Endodermal cell (in vitro differentiated cells): ENCODE data around the gene COA6. TPM values are rescaled to one million over a fixed set of nuclear protein-coding genes. Genes with fewer than 3 reads are reported as not detected.

Experiments used
- DNase-seq: peaks from one replicate; pipeline ENCODE4 v3.0.0-alpha.2; 2017
- H3K27ac ChIP-seq: 2 replicates; pipeline ENCODE4 v1.5.1; 2013; ENCODE audit warnings: mild to moderate bottlenecking, low read depth, low read length, moderate library complexity
- H3K27me3 ChIP-seq: 2 replicates; pipeline ENCODE4 v1.6.1; 2013; ENCODE audit warnings: mild to moderate bottlenecking, low read length, moderate library complexity; ENCODE audit not compliant: insufficient read depth, control insufficient read depth, poor library complexity, severe bottlenecking
- H3K36me3 ChIP-seq: 2 replicates; pipeline ENCODE4 v1.7.0; 2013; ENCODE audit warnings: mild to moderate bottlenecking, low read length, moderate library complexity; ENCODE audit not compliant: control insufficient read depth, insufficient read depth
- H3K4me1 ChIP-seq: one replicate; pipeline ENCODE4 v1.7.0; 2013; ENCODE audit warnings: low read length; ENCODE audit not compliant: control insufficient read depth, insufficient read depth
- H3K4me3 ChIP-seq: 2 replicates; pipeline ENCODE4 v1.5.1; 2013; ENCODE audit warnings: mild to moderate bottlenecking, low read length, moderate library complexity
- H3K9ac ChIP-seq: 2 replicates; pipeline ENCODE4 v1.6.1; 2013; ENCODE audit warnings: mild to moderate bottlenecking, low read length, moderate library complexity; ENCODE audit not compliant: poor library complexity, severe bottlenecking; ENCODE audit errors: extremely low read depth
- H3K9me3 ChIP-seq: 2 replicates; pipeline ENCODE4 v1.6.1; 2013; ENCODE audit warnings: mild to moderate bottlenecking, low read length, moderate library complexity; ENCODE audit not compliant: control insufficient read depth
- H3K27ac Mint-ChIP-seq: 2 replicates; pipeline ENCODE4 v1.8.0; 2020; ENCODE audit warnings: mixed read lengths
- H3K27me3 Mint-ChIP-seq: 2 replicates; pipeline ENCODE4 v1.8.0; 2021; ENCODE audit warnings: mild to moderate bottlenecking, mixed read lengths; ENCODE audit not compliant: insufficient read depth
- H3K36me3 Mint-ChIP-seq: 2 replicates; pipeline ENCODE4 v1.8.0; 2020; ENCODE audit warnings: low read depth, mixed read lengths
- H3K4me1 Mint-ChIP-seq: 2 replicates; pipeline ENCODE4 v1.8.0; 2020; ENCODE audit warnings: mixed read lengths
- H3K4me3 Mint-ChIP-seq: 2 replicates; pipeline ENCODE4 v1.8.0; 2020; ENCODE audit warnings: mild to moderate bottlenecking, moderate library complexity, mixed read lengths
- H3K9me3 Mint-ChIP-seq: 2 replicates; pipeline ENCODE4 v1.8.0; 2020; ENCODE audit warnings: mild to moderate bottlenecking, mixed read lengths
- CTCF ChIP-seq: fragments of 200-600 bp; sonication (generic); conservative IDR thresholded peaks from 2 replicates; pipeline ENCODE4 v1.5.0; 2021; ENCODE audit warnings: antibody characterized with exemption, mild to moderate bottlenecking
- WGBS, 2 experiments: methylation state at CpG; one replicate each; pipeline versions ENCODE4 v1.1.5 to v1.1.7; 2013; ENCODE audit warnings: missing lambda C conversion rate in 2 of 2, mixed read lengths in 1 of 2; ENCODE audit not compliant: insufficient coverage in 1 of 2, insufficient read length in 1 of 2; 5-methylcytosine and 5-hydroxymethylcytosine counted together
- total RNA-seq, 2 donors: library from RNA; stranded (reverse); fragmentation: NEBNext Ultra II Directional in 1 of 2; extraction: Animal tissue kit (Norgen Biotek cat#: 25700) in 1 of 2; gene quantifications; 2 replicates in 1 of 2; 3 replicates in 1 of 2; pipeline ENCODE4 v1.2.1, GENCODE V29; 2021

COA6 gene
- total RNA-seq, 2 donors from 2014 or later, result 33.9 to 37.4 TPM

GRCh38 chr1:234337233-234337632 is 36.0 kb upstream of the COA6 start:
- peaks cover 54% of the 10 kb centered on the region for H3K9me3 ChIP-seq
- no peak overlapping the region for H3K4me3 Mint-ChIP-seq
- H3K4me1 ChIP-seq, result no peaks in the 10 kb centered on the region
- H3K4me3 ChIP-seq, result peak overlapping the region; percentile 20
- H3K4me1 Mint-ChIP-seq, result no peaks in the 10 kb centered on the region
- H3K27me3 Mint-ChIP-seq, result no peaks in the 10 kb centered on the region
- 92% methylated on average over 1 of the region's 1 CpG; no CpG with 5 or more reads in 1 of the 2 experiments for WGBS, 2 experiments
- H3K9ac ChIP-seq, result no peak overlapping the region
- TF ChIP-seq CTCF, result no peak
- no peaks in the 10 kb centered on the region for H3K27me3 ChIP-seq
- H3K36me3 ChIP-seq, result no peaks in the 10 kb centered on the region
- DNase-seq, result no peak
- H3K36me3 Mint-ChIP-seq, result peaks cover 7% of the 10 kb centered on the region
- no peak overlapping the region for H3K27ac ChIP-seq
- H3K9me3 Mint-ChIP-seq, result peaks cover 58% of the 10 kb centered on the region
- H3K27ac Mint-ChIP-seq, result no peak overlapping the region

- Histone ChIP-seq H3K4me1 (no peaks in the 10 kb centered on the region), H3K36me3 (no peaks in the 10 kb centered on the region), H3K27ac (no peak overlapping the region), H3K9ac (no peak overlapping the region), H3K9me3 (peaks cover 50% of the 10 kb centered on the region), H3K4me3 (no peak overlapping the region), H3K27me3 (no peaks in the 10 kb centered on the region)
- Mint-ChIP-seq H3K4me3 (no peak overlapping the region), H3K4me1 (no peaks in the 10 kb centered on the region), H3K36me3 (peaks cover 6% of the 10 kb centered on the region), H3K27me3 (no peaks in the 10 kb centered on the region), H3K27ac (no peak overlapping the region), H3K9me3 (peaks cover 56% of the 10 kb centered on the region)
- 83% methylated on average over 2 of the region's 2 CpGs; no CpG with 5 or more reads in 1 of the 2 experiments for WGBS, 2 experiments
- TF ChIP-seq CTCF, result no peak
- DNase-seq, result no peak
Observed at GRCh38 chr1:234340528-234340927, 32.7 kb upstream of the COA6 start.

GRCh38 chr1:234342774-234343173 is 30.5 kb upstream of the COA6 start:
- Mint-ChIP-seq H3K27ac (no peak overlapping the region), H3K4me3 (no peak overlapping the region), H3K36me3 (peaks cover 2% of the 10 kb centered on the region), H3K4me1 (no peaks in the 10 kb centered on the region), H3K9me3 (peaks cover 37% of the 10 kb centered on the region), H3K27me3 (no peaks in the 10 kb centered on the region)
- Histone ChIP-seq H3K4me1 (no peaks in the 10 kb centered on the region), H3K27ac (no peak overlapping the region), H3K27me3 (no peaks in the 10 kb centered on the region), H3K36me3 (no peaks in the 10 kb centered on the region), H3K4me3 (no peak overlapping the region), H3K9me3 (peaks cover 28% of the 10 kb centered on the region), H3K9ac (no peak overlapping the region)
- TF ChIP-seq CTCF, result no peak
- no peak for DNase-seq
- 63 to 94% methylated on average over 2 to 5 of the region's 5 CpGs for WGBS, 2 experiments
